B cell (primary cell): ENCODE measurements around the gene LUZP4. TPM values are rescaled to one million over a fixed set of nuclear protein-coding genes. Genes with fewer than 3 reads are reported as not detected.

Experiments used
- ATAC-seq: fragments of 200-7000 bp; cut with Tn5 transposase; one replicate; pipeline ENCODE4 v1.10.0; 2021; ENCODE audit warnings: low read depth, mild to moderate bottlenecking, moderate number of reproducible peaks, moderate library complexity
- CTCF ChIA-PET: fragments of 350-600 bp; sonication (Branson Sonifier 250); formaldehyde crosslinking; loops from one replicate; lab custom pipeline; 2021; ENCODE audit warnings: antibody characterized with exemption, inconsistent platforms; lab: Charles Lee
- POLR2A ChIA-PET: fragments of 350-600 bp; sonication (Branson Sonifier 250); formaldehyde crosslinking; loops from one replicate; lab custom pipeline; 2021; ENCODE audit warnings: antibody characterized with exemption; lab: Charles Lee
- DNase-seq: peaks from one replicate; pipeline ENCODE4 v3.0.0; 2013
- H2AFZ ChIP-seq: 2 replicates; pipeline ENCODE4 v1.6.1; 2012; ENCODE audit warnings: mild to moderate bottlenecking, low read depth, low read length; ENCODE audit not compliant: insufficient read depth, poor library complexity, severe bottlenecking
- H3K27ac ChIP-seq, 2 donors: 1 replicate in 1 of 2; 2 replicates in 1 of 2; pipeline ENCODE4 v1.5.1; 2012 to 2013; ENCODE audit warnings: low read length in 2 of 2, mild to moderate bottlenecking in 2 of 2, moderate library complexity in 1 of 2
- H3K27me3 ChIP-seq, 4 experiments: fragments of 200-600 bp in 1 of 4; sonication (generic) in 1 of 4; replicated peaks in 1 of 4; 1 replicate in 2 of 4; 2 replicates in 2 of 4; pipeline versions ENCODE4 v1.6.1 to v1.7.0; 2013 to 2016; ENCODE audit warnings: low read length in 3 of 4, mild to moderate bottlenecking in 2 of 4, mixed read lengths in 1 of 4, moderate library complexity in 1 of 4; ENCODE audit not compliant: insufficient read depth in 4 of 4, control insufficient read depth in 3 of 4; ENCODE audit errors: control extremely low read depth in 1 of 4
- H3K36me3 ChIP-seq, 2 experiments: replicated peaks in 1 of 2; 1 replicate in 1 of 2; 2 replicates in 1 of 2; pipeline versions ENCODE4 v1.6.1 to v1.7.1; 2013; ENCODE audit warnings: low read length in 1 of 2; ENCODE audit not compliant: insufficient read depth in 2 of 2, control insufficient read depth in 1 of 2; ENCODE audit errors: control extremely low read depth in 1 of 2, extremely low read depth in 1 of 2
- H3K4me1 ChIP-seq, 2 donors: fragments of 200-600 bp in 1 of 2; sonication (generic) in 1 of 2; 1 replicate in 1 of 2; 2 replicates in 1 of 2; pipeline versions ENCODE4 v1.5.1 to v1.6.1; 2013 to 2017; ENCODE audit warnings: low read length in 2 of 2; ENCODE audit not compliant: control insufficient read depth in 2 of 2, insufficient read depth in 2 of 2
- H3K4me2 ChIP-seq: replicated peaks from 2 replicates; pipeline ENCODE3; 2012; ENCODE audit warnings: mild to moderate bottlenecking, low read depth, low read length; ENCODE audit not compliant: poor library complexity, severe bottlenecking
- H3K4me3 ChIP-seq, 5 experiments: fragments of 200-600 bp in 1 of 5; sonication (generic) in 1 of 5; 1 replicate in 3 of 5; 2 replicates in 2 of 5; pipeline versions ENCODE4 v1.5.1 to v1.7.0; 2011 to 2016; ENCODE audit warnings: low read length in 4 of 5, mild to moderate bottlenecking in 4 of 5, low read depth in 2 of 5, control low read depth in 1 of 5, moderate library complexity in 1 of 5; ENCODE audit not compliant: insufficient read depth in 1 of 5; ENCODE audit errors: control extremely low read depth in 1 of 5, extremely low read depth in 1 of 5
- H3K79me2 ChIP-seq: fragments of 200-600 bp; sonication (generic); one replicate; pipeline ENCODE4 v1.6.0; 2016; ENCODE audit warnings: low read length; ENCODE audit not compliant: control insufficient read depth, insufficient read depth
- H3K9ac ChIP-seq: fragments of 200-600 bp; sonication (generic); 2 replicates; pipeline ENCODE4 v1.6.1; 2017; ENCODE audit warnings: mild to moderate bottlenecking, low read length, moderate library complexity
- H3K9me3 ChIP-seq, 3 donors: one replicate each; pipeline versions ENCODE4 v1.6.1 to v1.7.1; 2013; ENCODE audit warnings: low read length in 2 of 3; ENCODE audit not compliant: control insufficient read depth in 2 of 3, insufficient read depth in 1 of 3; ENCODE audit errors: control extremely low read depth in 1 of 3
- H4K20me1 ChIP-seq: 2 replicates; pipeline ENCODE4 v1.6.0; 2012; ENCODE audit warnings: mild to moderate bottlenecking, low read length; ENCODE audit not compliant: insufficient read depth, control insufficient read depth, poor library complexity, severe bottlenecking
- H3K27ac Mint-ChIP-seq: one replicate; pipeline ENCODE4 v1.8.0; 2021; ENCODE audit warnings: mixed read lengths
- H3K27me3 Mint-ChIP-seq: one replicate; pipeline ENCODE4 v1.8.0; 2021; ENCODE audit warnings: mixed read lengths
- H3K4me1 Mint-ChIP-seq: one replicate; pipeline ENCODE4 v1.8.0; 2021; ENCODE audit warnings: mixed read lengths
- H3K4me3 Mint-ChIP-seq: one replicate; pipeline ENCODE4 v1.8.0; 2021; ENCODE audit warnings: mixed read lengths
- H3K9me3 Mint-ChIP-seq: one replicate; pipeline ENCODE4 v1.8.0; 2022; ENCODE audit warnings: mixed read lengths; ENCODE audit not compliant: insufficient read depth
- EZH2 ChIP-seq: IDR thresholded peaks from 2 replicates; pipeline ENCODE4 v1.6.1; 2012; ENCODE audit warnings: borderline replicate concordance, low read depth, mild to moderate bottlenecking, moderate library complexity, low read length; ENCODE audit not compliant: insufficient read depth, poor library complexity, severe bottlenecking
- WGBS: methylation state at CpG from one replicate; pipeline ENCODE4 v1.1.5; 2013; ENCODE audit warnings: missing lambda C conversion rate; ENCODE audit not compliant: insufficient coverage; 5-methylcytosine and 5-hydroxymethylcytosine counted together
- intact Hi-C: fragments of 100-400 bp; cut with micrococcal nuclease; formaldehyde crosslinking; loops from one replicate; pipeline ENCODE4 v1.10.0; 2022
- polyA plus RNA-seq: library from polyadenylated mRNA; depleted of rRNA; stranded (reverse); fragments of >200 nt; gene quantifications from 2 replicates; pipeline ENCODE4 v1.2.3, GENCODE V29; 2012
- total RNA-seq, 2 donors: library from RNA; stranded (reverse); fragments of 120-200 nt in 1 of 2; gene quantifications; 1 replicate in 1 of 2; 2 replicates in 1 of 2; pipeline versions ENCODE4 v1.2.3 to v1.2.4, GENCODE V29; 2013 to 2022
- TF ChIP-seq, protein P1 (sequence below): fragments of 200-600 bp; IDR thresholded peaks from one replicate; pipeline ENCODE4 v1.8.0; 2022; ENCODE audit warnings: antibody characterized with exemption, mild to moderate bottlenecking

Gene LUZP4
- total and polyA plus RNA-seq, 2 donors (not counting 1 experiment from before 2014, with no cell fraction given), result not detected

DNA sequence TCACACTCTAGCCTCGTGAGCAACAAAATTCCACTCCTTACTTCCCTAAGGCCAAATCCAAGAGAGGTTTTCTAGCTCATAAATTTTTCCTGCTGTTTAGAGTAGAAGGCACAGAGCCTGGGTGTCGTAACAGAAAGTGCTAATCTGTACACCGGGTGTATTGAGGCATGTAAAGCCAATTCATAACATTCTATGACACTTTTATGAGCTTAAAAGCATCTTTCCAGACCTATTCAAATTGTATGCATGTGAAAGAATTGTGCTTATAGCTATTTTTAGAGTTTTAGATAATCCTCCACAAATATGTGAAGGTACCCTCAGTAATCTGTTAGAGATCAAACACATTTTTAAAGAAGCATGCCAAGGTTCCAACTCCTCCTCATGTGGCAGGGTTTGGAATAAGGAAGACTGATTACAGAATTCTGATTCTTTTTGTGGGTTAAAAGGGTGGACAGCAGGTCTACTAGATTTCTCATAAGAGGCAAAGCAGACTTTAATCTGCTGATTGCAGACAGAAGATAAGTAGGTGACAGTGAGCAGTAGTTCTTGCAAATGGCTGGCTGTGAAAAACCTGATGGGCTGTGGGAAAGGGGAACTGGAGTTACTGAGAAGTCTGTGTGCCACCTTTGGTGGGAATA, 30.2 kb upstream of the LUZP4 start:
- Mint-ChIP-seq H3K27me3 (no peaks in the 10 kb centered on the region), H3K9me3 (no peaks in the 10 kb centered on the region), H3K4me1 (no peaks in the 10 kb centered on the region), H3K27ac (no peak overlapping the region), H3K4me3 (no peak overlapping the region)
- H4K20me1 ChIP-seq, result no peaks in the 10 kb centered on the region
- ChIA-PET POLR2A (no interaction called here), CTCF (no interaction called here)
- H3K4me1 ChIP-seq, result no peaks in the 10 kb centered on the region
- H3K79me2 ChIP-seq, result no peaks in the 10 kb centered on the region
- H3K9me3 ChIP-seq, result no peaks in the 10 kb centered on the region
- H3K27ac ChIP-seq, result no peak overlapping the region
- intact Hi-C loops, result no loop called here
- no peaks in the 10 kb centered on the region for H3K36me3 ChIP-seq
- no peak overlapping the region for H2AFZ ChIP-seq
- TF ChIP-seq, protein P1, sequence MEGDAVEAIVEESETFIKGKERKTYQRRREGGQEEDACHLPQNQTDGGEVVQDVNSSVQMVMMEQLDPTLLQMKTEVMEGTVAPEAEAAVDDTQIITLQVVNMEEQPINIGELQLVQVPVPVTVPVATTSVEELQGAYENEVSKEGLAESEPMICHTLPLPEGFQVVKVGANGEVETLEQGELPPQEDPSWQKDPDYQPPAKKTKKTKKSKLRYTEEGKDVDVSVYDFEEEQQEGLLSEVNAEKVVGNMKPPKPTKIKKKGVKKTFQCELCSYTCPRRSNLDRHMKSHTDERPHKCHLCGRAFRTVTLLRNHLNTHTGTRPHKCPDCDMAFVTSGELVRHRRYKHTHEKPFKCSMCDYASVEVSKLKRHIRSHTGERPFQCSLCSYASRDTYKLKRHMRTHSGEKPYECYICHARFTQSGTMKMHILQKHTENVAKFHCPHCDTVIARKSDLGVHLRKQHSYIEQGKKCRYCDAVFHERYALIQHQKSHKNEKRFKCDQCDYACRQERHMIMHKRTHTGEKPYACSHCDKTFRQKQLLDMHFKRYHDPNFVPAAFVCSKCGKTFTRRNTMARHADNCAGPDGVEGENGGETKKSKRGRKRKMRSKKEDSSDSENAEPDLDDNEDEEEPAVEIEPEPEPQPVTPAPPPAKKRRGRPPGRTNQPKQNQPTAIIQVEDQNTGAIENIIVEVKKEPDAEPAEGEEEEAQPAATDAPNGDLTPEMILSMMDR, result no peak
- TF ChIP-seq EZH2, result no peak
- ATAC-seq, result no peak
- no peak overlapping the region for H3K4me2 ChIP-seq
- DNase-seq, result no peak
- no peak overlapping the region for H3K9ac ChIP-seq
- no peak overlapping the region for H3K4me3 ChIP-seq
- WGBS, result no CpG with 5 or more reads among the region's 3 CpGs
- H3K27me3 ChIP-seq, result no peaks in the 10 kb centered on the region

DNA sequence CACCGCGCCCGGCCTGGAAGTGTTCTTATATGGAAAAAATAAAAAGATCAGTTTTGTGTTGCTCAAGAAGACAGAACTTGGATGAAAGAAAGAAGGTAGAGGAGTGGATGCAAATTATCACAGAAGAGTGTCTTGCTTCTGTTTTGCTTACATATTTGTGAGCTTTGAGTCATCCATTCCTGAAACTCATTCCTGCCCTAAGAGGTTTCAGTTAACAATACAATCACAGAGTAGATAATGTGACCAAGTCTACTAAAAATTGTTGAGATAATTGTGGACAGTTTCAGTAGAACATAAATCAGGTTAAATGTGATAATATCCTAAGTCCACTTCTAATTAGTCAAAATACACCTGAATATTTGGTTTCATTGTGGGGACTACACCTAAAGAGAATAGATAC, 29.2 kb upstream of the LUZP4 start:
- no CpG with 5 or more reads among the region's 3 CpGs for WGBS
- CTCF ChIA-PET, result no interaction called here

More for the DNA sequence above, 29.2 kb upstream of the LUZP4 start:
- Mint-ChIP-seq H3K27me3 (no peaks in the 10 kb centered on the region), H3K9me3 (no peaks in the 10 kb centered on the region), H3K4me1 (no peaks in the 10 kb centered on the region), H3K4me3 (no peak overlapping the region), H3K27ac (no peak overlapping the region)
- ATAC-seq, result no peak
- Histone ChIP-seq H3K4me3 (no peak overlapping the region), H3K9me3 (no peaks in the 10 kb centered on the region), H3K36me3 (no peaks in the 10 kb centered on the region), H2AFZ (no peak overlapping the region), H3K27me3 (no peaks in the 10 kb centered on the region), H3K4me2 (no peak overlapping the region), H3K9ac (no peak overlapping the region), H3K4me1 (no peaks in the 10 kb centered on the region), H3K79me2 (no peaks in the 10 kb centered on the region), H3K27ac (no peak overlapping the region), H4K20me1 (no peaks in the 10 kb centered on the region)
- TF ChIP-seq, protein P1, result no peak
- no peak for TF ChIP-seq EZH2
- DNase-seq, result no peak
- intact Hi-C loops, result no loop called here
- POLR2A ChIA-PET, result no interaction called here
